MM.1S (cell line): ENCODE data around the gene CLCNKB.

Experiments
- EZH2 ChIP-seq: fragments of 300-600 bp; sonication (generic); optimal IDR thresholded peaks from 2 replicates; pipeline ENCODE3; 2017; ENCODE audit warnings: low read depth, mild to moderate bottlenecking, antibody characterized with exemption, low read length, mixed read lengths
- EZH2phosphoT487 ChIP-seq: fragments of 300-600 bp; sonication (generic); IDR thresholded peaks from 2 replicates; pipeline ENCODE4 v1.6.1; 2018; ENCODE audit warnings: antibody characterized with exemption, low read length
- TF ChIP-seq, protein P1 (sequence below): fragments of 300-600 bp; sonication (generic); IDR thresholded peaks from 2 replicates; pipeline ENCODE4 v1.5.1; 2016; ENCODE audit warnings: antibody characterized with exemption, low read length, mixed read lengths

- TF ChIP-seq, protein P1, sequence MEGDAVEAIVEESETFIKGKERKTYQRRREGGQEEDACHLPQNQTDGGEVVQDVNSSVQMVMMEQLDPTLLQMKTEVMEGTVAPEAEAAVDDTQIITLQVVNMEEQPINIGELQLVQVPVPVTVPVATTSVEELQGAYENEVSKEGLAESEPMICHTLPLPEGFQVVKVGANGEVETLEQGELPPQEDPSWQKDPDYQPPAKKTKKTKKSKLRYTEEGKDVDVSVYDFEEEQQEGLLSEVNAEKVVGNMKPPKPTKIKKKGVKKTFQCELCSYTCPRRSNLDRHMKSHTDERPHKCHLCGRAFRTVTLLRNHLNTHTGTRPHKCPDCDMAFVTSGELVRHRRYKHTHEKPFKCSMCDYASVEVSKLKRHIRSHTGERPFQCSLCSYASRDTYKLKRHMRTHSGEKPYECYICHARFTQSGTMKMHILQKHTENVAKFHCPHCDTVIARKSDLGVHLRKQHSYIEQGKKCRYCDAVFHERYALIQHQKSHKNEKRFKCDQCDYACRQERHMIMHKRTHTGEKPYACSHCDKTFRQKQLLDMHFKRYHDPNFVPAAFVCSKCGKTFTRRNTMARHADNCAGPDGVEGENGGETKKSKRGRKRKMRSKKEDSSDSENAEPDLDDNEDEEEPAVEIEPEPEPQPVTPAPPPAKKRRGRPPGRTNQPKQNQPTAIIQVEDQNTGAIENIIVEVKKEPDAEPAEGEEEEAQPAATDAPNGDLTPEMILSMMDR, result no peak
- TF ChIP-seq EZH2, result no peak
- TF ChIP-seq EZH2phosphoT487, result no peak
Observed at GRCh38 chr1:16092097-16092922, 48.7 kb downstream of the CLCNKB start.
